GM18508 (cell line): ENCODE data around the gene DCP2.

Source experiments
- ATAC-seq: cut with Tn5 transposase; IDR thresholded peaks from one replicate; pipeline ENCODE4 v1.9.1; 2021; ENCODE audit warnings: moderate number of reproducible peaks; ENCODE audit not compliant: insufficient read depth, unreplicated experiment

Gene DCP2

GRCh38 chr5:112965733-112966306 lies 10.8 kb upstream of the DCP2 start:
- no peak for ATAC-seq

- ATAC-seq, result no peak
Measured at GRCh38 chr5:112967520-112968083, 9.0 kb upstream of the DCP2 start.

GRCh38 chr5:112968411-112969106 lies 8.0 kb upstream of the DCP2 start:
- no peak for ATAC-seq

- ATAC-seq, result no peak
Measured at GRCh38 chr5:112971276-112971675, 5.3 kb upstream of the DCP2 start.

- ATAC-seq, result no peak
Measured at GRCh38 chr5:112973036-112973435, 3.6 kb upstream of the DCP2 start.

GRCh38 chr5:112973904-112974303 lies 2.7 kb upstream of the DCP2 start:
- no peak for ATAC-seq

GRCh38 chr5:112974901-112975300 lies 1.7 kb upstream of the DCP2 start:
- no peak for ATAC-seq

GRCh38 chr5:112975721-112976431 lies 722 bp upstream of the DCP2 start:
- no peak for ATAC-seq

GRCh38 chr5:112977440-112977861 lies 853 bp downstream of the DCP2 start:
- ATAC-seq, result no peak

- ATAC-seq, result no peak
Measured at GRCh38 chr5:112978836-112979235, 2.2 kb downstream of the DCP2 start.

GRCh38 chr5:112979723-112980122 lies 3.1 kb downstream of the DCP2 start:
- ATAC-seq, result no peak

- no peak for ATAC-seq
Measured at GRCh38 chr5:112983363-112983762, 6.8 kb downstream of the DCP2 start.

GRCh38 chr5:112986224-112986623 lies 9.6 kb downstream of the DCP2 start:
- no peak for ATAC-seq

- peak; percentile 72 for ATAC-seq
Measured at GRCh38 chr5:112995764-112996618, 19.4 kb downstream of the DCP2 start.

GRCh38 chr5:112996830-112997374 lies 20.3 kb downstream of the DCP2 start:
- ATAC-seq, result no peak

GRCh38 chr5:112998296-112998695 lies 21.7 kb downstream of the DCP2 start:
- no peak for ATAC-seq

GRCh38 chr5:113000466-113000865 lies 23.9 kb downstream of the DCP2 start:
- ATAC-seq, result no peak

- no peak for ATAC-seq
Measured at GRCh38 chr5:113002423-113002822, 25.8 kb downstream of the DCP2 start.

GRCh38 chr5:113003763-113004162 lies 27.2 kb downstream of the DCP2 start:
- no peak for ATAC-seq

- ATAC-seq, result no peak
Measured at GRCh38 chr5:113005454-113005853, 28.9 kb downstream of the DCP2 start.
